T-helper 2 cell (primary cell): ENCODE measurements around the gene DCX.
"Not testable (repeated sequence)": the region's sequence is repeated elsewhere in the genome, so short reads cannot be mapped to it uniquely, and the experiment has no call there.

Experiments
- DNase-seq, 5 experiments: peaks; one replicate each; pipeline versions ENCODE4 v3.0.0 to v3.0.0-alpha.2; 2012 to 2022

DCX gene

DNA sequence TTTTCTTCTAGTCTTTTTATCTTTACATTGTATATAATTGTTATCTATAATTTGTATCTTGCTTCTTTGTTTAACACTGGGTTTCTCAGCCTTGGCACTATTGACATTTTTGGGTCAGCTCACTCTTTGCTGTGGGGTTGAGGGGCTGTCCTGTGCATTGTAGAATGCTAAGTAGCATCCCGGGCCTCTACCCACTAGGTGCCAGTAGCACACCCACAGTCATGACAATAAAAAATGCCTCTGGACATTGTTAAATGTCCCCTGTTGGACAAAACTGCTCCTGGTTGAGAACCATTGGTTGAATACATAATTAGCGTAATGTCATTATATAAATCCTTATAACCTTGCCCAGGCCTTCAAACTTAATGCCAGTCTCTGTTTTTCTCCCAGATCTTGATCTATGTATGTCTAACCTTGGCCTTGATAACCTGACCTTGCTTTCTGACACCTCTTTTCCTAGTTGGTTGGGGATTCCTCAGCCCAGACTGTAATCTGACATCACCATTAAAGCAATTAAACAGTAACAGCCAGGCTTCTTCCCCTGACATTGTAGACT is 46.1 kb downstream of the DCX start:
- DNase-seq: no peak

DNA sequence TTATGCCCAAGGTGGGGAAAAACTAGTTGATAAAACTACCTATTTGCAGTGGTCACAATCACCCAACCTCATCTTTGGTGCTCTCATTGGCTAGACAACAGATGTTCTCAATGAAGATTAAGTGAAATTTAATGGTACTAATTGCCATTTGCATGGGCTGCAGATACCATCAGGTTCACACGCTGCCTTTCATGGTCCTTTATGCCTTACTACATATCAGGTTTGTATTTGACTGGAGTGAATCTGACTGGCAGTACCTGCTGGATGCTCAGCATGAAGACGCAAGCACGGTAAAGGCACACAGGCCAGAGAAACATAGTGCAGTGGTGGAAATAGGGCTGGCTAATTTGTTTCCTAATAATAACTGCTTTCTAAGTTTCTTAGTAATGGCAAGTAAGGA is 48.3 kb downstream of the DCX start:
- DNase-seq: no peak

DNA sequence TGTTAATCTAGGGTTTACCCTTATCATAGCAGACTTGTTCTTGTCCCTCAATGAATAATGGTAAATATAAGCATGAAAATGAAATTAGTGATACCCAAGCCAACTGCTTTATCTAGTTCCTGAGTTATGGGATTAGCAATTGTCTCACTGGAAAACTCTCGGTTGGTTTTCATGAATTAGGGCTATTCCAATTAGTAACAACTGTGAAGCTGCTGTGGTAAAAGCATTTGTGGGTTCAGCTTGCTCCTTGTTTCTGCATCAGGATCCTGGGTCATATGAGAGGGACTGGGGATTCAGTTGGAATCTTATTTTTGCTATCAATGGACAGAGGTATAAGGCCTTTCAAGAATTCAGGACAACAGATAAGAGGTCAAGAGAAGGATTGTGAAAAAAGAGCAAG is 50.2 kb downstream of the DCX start:
- no peak for DNase-seq

GRCh38 chrX:111360839-111361238 is 51.2 kb downstream of the DCX start:
- no peak for DNase-seq

- no peak for DNase-seq
Observed at GRCh38 chrX:111355523-111356115, 56.4 kb downstream of the DCX start.

DNA sequence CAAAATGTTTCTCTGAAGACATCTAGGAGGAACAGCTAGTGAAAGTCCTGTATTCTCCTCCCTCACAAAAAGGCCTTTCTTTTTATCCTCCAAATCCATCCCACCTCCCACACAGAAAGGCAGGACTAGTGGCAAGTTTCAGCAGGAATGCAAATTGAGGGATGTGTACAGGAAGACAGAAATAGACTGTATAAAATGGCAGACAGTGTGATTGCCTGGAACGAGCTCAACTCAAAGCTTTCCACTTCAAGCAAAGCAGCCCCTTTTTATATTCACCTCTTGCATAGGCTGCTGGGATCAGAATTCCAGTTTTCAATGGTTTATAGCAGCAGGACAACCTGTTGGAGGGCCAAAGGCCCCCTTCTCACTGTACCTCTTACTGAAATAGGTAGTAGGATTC is 57.5 kb downstream of the DCX start:
- DNase-seq: no peak

- no peak for DNase-seq
Observed at GRCh38 chrX:111353793-111354192, 58.2 kb downstream of the DCX start.

- no peak for DNase-seq
Observed at GRCh38 chrX:111352424-111352823, 59.6 kb downstream of the DCX start.

DNA sequence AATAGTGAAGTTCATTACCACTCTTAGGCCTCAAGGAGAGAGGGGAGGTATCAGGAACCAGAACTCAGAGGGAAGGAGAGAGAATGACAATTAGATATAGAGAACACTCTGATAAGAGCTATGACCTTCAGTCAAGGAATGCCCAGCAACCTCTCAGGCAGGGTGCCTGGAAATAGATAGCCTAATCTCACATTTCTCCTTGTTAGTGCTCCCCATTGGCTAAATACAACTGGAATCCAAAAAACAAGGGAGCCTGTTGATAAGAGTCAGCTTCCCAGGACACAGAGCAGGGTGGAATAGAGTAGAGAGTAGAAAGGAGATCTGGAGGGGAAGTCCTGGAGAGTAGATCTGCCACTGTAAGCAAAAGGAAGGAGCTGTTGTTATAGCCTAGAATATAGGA is 62.1 kb downstream of the DCX start:
- DNase-seq: no peak

- DNase-seq: no peak
Observed at GRCh38 chrX:111349101-111349500, 62.9 kb downstream of the DCX start.

GRCh38 chrX:111348429-111348828 is 63.6 kb downstream of the DCX start:
- no peak for DNase-seq

GRCh38 chrX:111346150-111346549 is 65.8 kb downstream of the DCX start:
- DNase-seq: not testable (repeated sequence)

GRCh38 chrX:111340054-111340453 is 71.9 kb downstream of the DCX start:
- DNase-seq: no peak

DNA sequence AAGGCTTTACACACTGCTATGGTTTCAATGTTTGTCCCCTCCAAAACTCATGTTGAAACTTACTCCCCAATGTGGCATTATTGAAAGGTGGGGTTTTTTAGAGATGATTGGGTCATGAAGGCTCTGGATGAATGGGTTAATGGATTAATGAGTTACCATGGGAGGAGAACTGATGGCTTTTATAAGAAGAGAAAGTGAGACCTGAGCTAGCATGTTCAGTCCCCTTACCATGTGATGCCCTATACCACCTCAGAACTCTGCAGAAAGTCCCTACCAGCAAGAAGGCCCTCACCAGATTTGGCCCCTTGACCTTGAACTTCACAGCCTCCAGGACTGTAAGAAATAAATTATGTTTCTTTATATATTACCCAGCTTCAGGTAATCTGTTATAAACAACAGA is 72.8 kb downstream of the DCX start:
- DNase-seq: no peak

- DNase-seq: no peak
Observed at GRCh38 chrX:111338095-111338698, 73.8 kb downstream of the DCX start.

DNA sequence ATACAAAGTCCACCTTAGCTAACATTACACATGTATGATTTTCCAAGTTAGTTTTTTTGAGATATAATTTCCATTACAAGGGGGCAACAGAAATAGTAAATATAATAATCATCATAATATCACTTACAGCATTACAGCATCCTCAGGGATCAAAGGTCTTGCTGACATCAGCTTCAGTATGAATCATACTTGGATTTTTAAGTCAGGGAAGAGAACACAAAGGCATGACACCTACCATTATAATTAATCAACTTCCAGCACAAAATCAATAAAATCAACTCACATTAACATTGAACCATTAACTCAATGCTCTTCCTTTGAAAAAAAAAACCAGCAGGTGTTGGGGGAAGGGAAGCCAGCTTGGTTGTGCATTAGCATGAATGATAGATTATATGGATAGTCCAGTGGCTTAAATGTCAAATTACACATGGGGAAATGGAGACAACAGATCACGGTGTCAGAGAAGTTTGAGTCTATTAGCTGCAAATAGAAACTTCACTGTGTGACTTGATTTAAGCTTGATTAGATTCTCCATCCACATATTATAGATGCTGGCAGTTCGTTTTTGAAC is 74.8 kb downstream of the DCX start:
- no peak for DNase-seq

DNA sequence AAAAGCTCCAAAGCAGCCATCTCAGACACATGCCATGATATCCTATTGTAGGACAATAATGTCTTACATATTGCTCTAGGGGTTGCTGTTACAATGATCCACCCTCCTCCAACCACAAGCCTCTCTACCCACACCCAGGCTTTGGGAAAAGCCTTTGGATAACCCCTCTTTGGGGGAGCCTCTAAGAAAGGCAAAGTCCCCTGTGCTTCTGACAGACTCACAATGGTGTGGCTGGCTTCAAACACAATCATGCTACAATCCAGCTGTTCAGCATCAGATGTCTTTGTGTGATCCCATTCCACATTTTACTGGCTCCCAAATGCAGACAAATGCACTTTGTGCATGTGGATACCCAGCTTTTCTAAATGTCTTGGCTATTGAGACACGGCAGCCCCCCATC is 75.9 kb downstream of the DCX start:
- no peak for DNase-seq

DNA sequence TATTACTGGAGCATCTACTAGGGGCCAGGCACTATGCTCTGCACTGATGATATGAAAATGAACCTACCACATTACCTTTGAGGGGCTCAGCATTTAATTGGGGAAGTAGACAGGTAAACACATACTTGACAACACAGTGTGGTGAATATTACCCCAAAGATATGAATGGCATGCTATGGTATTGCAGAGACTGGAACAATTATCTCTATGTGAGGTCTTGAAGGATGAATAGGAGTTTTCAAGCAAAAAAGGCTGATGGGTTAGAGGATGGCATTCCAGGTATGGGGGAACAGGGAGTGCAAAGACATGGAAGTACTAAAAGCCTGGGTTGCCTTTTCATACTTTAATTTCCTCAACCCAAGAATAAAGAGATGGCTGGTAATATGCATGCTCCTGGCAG is 82.6 kb downstream of the DCX start:
- DNase-seq: no peak

DNA sequence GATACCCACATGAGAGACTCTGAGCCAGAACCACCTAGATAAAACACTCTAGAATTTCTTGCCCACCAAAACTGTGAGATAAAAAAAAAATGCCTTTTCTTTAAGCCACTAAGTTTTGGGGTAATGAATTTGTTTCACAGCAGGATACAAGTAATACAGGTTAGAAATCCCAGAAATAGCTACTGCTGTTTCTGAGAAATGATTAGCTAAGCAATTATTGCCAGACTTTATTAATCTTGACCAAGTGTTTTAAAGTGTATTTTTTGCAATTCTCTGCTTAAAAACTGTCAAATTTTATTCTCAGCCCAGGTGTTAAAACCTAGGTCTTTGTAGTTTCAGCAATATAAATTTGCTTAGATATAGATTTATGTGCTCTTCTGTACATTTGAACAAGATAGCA is 83.1 kb downstream of the DCX start:
- no peak for DNase-seq

DNA sequence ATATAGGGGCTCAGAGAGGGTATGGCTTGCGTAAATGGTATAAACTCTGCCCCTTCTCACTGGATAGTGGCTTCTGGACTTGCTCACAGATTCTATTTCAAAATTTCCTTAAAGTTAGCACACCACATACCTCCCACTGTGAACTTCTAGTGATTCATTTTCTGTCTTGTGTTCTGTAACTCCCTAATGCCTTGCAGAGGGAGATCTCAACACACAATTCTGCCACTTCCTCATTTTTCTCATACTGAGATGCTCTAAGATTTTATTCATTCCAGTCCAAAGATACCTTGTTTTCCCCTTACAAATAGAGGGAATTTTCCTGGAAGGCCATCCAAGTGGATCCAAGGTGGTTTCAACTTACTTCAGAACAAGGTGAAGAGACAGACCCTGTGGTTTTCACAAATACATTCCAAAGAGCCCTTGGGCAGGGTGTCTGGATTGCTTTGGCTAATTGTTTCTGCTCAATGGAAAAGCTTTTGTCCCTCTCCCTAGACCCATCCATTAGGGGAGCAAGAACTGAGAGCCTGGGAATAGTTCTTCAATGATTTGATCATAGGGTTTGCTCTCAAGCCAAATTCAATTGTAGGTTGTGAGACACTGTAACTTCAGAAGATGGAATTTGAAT is 89.6 kb downstream of the DCX start:
- DNase-seq: no peak

- DNase-seq: no peak
Observed at GRCh38 chrX:111319451-111319850, 92.5 kb downstream of the DCX start.

GRCh38 chrX:111318901-111319300 is 93.1 kb downstream of the DCX start:
- DNase-seq: no peak

DNA sequence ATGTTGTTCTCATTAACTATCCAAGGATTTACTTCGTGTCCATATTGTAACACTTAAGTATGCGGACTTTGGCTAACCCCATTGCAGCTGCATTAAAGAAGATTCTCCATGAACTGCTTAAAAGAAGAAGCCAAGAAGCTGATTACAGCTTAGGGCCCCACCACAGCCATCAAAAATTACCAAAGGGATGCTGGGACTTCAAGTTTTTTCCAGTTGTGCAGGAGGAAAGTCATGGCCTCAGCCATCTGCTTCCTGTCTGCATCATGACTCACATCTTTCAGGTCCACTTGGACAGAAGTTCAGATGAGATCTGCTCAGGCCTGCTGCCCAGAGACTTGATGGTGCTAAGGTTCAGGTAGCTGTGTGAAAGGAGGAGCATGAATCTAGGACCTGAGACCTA is 102.9 kb downstream of the DCX start:
- no peak for DNase-seq

DNA sequence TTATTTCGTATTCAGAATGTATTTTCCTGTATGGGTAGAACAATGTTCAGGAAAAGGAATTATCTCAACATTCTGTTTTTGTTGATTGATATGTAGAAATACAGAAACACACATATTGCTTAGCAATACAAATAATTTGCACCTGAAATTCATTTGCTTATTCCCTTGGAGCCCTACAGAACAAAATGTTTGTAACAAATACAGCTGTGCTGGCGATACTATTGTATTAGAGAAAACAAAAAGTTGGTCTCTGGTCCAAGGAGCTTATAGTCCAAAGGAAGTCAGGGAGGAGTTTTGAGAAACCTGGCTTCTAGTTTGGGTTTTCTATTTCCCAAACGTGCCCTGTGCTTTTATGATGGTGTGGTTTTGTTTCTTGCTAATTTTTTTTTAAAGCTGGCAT is 104.0 kb downstream of the DCX start:
- DNase-seq: no peak
